HG02884 (cell line): Measurements from ENCODE around the gene LRG1.

Source experiments
- ATAC-seq: cut with Tn5 transposase; IDR thresholded peaks from one replicate; pipeline ENCODE4 v1.9.1; 2021; ENCODE audit warnings: mild to moderate bottlenecking, moderate library complexity; ENCODE audit not compliant: unreplicated experiment

Gene LRG1

DNA sequence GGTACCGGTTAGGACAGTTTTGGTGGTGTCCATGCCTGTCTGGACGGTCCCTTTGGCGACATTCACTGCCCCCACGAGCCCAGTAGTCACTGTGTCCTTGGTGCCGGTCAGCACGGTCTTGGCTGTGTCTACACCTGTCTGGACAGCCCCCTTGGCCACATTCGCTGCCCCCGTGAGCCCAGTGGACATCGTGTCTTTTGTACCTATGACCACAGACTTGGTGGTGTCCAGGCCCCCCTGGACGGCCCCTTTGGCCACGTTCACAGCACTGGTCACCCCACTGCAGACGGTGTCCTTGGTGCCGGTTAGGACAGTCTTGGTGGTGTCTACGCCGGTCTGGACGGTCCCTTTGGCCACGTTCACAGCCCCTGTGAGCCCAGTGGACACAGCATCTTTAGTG is 27.8 kb downstream of the LRG1 start:
- ATAC-seq, result no peak

DNA sequence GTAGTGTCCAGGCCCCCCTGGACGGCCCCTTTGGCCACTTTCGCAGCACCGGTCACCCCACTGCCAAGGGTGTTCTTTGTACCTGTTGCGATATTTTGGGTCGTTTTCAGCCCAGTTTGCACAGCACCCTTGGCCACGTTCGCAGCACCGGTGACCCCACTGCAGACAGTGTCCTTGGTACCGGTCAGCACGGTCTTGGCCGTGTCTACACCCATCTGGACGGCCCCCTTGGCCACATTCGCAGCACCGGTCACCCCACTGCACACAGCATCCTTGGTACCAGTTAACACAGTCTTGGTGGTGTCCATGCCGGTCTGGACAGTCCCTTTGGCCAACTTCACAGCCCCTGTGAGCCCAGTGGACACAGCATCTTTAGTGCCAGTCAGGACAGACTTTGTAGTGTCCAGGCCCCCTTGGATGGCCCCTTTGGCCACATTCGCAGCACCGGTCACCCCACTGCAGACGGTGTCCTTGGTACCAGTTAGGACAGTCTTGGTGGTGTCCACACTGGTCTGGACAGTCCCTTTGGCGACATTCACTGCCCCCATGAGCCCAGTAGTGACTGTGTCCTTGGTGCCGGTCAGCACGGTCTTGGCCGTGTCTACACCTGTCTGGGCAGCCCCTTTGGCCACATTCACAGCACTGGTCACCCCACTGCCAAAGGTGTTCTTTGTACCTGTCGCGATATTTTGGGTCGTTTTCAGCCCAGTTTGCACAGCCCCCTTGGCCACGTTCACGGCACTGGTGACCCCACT is 28.4 kb downstream of the LRG1 start:
- no peak for ATAC-seq

DNA sequence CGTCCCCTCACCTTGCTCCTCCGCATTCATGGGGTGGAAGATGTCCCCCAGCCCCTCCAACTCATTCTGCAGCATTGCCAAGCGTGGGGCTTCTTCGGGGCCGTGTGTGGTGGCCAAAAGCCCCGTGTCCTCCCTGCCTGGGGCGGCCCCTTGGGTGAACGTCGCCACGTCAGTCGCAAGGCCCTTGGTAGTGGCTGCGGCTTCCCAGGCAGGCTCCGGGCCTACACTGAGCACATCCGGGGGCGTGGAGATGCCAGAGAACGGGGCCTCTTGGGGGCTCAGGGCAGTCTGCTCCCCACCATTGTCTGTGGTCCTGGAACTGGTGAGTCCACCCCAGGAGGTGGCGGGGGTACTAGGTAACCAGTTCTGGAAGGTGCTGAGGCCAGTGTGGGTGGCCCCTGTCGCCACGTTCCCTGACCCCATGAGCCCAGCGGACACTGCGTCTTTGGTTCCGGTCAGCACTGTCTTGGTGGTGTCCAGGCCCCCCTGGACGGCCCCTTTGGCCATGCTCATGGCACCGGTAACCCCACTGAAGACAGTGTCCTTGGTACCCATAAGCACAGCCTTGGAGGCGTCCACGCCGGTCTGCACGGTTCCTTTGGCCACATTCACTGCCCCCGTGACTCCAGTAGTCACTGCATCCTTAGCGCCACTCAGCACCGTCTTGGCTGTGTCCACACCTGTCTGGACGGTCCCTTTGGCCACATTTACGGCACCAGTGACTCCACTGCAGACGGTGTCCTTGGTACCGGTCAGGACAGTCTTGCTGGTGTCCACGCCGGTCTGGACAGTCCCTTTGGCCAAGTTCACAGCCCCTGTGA is 29.2 kb downstream of the LRG1 start:
- no peak for ATAC-seq

DNA sequence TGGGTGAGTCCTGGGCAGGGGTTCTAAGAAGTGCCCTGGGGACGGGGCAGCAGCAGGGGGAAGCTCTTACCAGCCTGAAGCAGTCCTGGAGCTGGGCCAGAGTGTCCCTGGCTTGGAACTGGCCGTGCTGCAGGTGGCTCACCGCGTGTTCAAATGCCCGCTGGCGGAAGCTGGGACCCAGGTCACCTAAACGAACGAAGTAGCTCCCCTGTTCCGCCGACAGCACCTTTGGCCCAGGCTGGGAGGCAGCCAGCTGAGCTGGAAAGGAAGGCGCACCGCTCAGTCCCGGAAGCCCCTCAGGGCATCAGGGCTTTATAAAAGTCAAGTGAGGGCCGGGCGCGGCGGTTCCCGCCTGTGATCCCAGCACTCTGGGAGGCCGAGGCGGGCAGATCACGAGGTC is 31.1 kb downstream of the LRG1 start:
- no peak for ATAC-seq

DNA sequence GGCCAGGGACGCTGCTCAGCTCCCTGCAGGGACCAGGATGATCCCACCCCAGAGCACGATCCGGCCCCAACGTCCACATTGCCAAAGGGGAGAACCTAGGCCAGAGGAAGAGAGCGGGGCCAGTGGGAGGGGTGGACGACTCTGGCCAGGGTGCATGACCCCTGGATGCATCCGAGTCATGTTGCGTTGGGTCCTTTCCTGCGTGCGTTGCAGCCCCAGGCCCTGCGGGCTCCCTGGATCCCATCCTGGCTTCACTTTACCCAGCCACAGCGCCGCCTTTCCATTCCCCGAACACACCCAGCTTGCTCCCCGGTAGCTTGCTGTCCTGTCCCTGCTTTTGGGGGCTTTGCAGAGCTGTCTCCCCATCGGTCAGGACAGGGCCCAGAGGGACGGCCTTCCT is 32.0 kb downstream of the LRG1 start:
- no peak for ATAC-seq

DNA sequence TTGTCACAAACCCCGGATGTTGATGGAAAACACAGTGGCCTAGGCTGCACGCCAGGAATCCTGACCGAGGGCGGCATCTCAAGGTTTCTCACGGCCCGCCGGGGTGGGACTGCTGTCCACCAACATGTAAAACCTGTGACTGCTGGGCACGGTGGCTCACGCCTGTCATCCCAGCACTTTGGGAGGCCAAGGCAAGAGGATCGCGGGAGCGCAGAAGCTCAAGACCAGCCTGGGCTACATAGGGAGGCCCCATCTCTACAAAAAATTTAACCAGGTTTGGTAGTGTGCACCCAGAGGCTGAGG is 32.7 kb downstream of the LRG1 start:
- ATAC-seq, result no peak

DNA sequence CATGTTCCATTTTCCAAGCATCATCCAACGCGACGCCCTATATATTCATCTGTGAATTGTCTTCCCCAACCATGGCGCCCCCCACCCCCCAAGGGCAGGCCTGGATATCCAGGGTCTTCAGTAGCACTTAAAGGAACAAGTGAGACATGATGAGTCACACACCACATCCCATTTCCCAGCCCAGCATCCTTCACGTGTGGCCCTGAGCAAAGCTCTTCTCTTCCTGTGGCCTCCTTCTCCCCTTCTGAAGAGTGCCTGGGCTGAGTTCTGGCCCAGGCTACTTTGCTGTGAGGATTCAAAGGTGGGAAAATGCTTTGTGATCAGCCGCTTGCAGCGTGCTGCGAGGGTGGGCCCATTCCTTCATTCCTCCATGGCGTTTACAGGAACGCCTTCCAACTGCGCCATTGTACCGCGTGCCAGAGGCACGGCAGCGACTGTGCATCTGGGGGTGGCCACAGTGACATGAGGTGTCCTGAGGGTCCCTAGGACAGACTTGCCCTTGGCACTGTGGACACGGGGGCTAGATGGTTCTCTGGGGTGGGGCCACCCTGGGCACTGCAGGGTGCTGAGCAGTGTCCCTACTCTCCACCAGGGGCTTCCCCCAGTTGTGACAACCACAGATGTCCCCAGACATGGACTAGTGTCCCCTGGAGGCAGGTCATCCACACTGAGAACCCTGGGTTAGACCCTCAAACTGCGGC is 33.2 kb downstream of the LRG1 start:
- no peak for ATAC-seq

DNA sequence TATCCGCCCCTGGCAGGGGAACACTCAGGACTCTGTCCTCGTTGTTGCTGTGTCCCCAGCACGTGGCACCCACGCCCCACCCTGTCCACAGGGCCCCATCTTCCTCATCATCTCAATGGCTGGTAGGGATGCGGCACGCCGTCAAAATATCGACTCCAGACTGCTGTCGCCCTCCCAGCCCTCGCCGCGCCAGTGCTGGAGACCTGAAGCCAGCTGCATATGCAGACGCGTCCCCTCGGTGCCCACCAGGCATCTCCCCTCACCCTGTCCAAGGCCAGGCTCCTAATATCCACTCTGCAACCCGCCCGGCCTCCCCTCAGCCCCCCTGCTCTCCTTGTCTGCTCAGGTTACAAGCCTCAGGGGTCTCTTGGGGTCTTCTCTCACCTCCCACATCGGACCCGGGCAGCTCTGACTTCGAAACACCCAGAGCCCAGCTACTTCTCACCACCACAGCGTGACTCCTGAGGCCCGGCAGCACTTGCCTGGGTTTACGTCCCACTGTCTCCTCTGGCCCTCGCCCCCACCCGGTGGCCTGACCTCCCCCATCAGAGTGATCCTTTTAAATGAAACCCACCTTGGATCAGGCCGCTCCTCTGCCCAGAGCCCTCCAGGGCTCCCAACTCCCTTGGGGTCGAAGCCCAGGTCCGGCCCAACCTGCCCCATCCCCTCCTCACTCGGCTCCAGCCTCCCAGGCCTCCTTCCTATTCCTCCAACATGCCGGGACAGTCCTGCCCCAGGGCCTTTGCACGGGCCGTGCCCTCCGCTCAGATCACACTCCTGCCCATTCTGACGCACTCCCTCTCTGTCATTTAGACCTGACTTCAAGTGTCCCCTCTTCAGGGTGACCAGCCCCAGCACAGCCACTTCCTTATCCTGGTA is 34.0 kb downstream of the LRG1 start:
- ATAC-seq, result no peak

DNA sequence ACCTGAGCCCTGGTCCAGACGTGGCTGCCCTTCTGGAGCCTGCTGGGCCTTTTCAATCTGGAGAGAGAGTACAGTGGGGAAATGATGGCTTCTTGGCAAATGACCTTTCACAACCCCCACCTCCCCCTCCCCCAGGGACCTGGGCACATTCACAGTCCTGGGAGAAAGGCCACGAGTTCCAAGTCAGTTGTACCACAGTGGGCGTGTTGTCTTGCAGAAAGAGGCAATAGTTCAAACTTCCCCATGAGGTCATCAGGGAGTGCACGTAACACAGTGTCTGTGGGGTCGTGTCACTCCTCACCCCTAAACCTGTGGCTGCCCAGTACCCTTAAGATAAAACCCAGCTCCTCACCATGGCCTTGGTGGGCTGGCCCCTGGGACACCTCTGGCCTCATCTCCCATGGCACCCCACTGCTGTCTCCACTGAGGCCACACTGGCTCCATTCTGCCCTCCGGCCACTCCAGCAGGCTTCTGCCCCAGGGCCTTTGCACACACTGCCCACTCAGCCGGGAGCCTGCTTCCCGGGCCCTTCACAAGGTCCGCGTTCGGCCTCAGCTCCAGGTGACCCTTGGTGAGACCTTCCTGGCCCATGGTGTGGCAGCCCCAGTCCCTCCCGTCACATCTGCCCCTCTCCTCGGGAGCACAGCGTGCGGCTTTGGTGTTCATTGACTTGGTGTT is 34.8 kb downstream of the LRG1 start:
- no peak for ATAC-seq

DNA sequence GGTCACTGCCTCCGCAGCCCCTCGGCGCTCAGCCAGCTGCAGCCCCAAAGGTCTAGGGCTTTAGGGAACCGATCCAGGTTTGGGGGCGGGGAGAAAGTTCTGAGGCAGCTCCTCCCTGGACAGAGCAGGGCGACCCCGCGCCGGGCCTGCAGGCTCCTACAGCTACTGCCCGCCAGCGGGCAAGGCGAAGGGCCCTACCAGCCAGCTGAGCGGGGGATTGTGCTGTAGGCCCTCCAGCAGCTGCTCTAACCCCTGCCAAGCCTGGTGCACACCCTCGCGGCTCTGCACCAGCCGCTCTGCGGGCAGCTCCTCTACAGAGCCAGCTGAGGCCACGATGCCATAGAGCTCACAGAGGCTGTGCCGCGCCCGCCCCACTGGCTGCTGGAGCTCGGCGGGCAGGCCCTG is 35.5 kb downstream of the LRG1 start:
- ATAC-seq, result no peak

DNA sequence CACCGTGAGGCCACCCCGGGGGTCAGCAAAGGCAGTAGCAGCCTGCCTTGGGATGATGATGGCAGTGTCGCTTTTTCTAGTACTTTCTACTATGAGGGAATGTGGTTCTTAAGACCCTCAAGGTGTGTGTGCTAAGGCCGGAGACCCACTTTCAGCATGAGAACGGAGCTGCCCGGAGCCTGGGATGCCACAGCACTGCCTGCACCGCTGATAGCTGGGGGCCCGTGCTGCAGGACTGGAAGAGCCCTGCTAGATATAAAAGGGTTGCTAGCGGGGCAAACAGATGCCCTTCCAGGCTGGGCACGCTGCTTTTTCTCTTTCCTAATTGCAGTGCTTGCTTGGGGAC is 36.0 kb downstream of the LRG1 start:
- no peak for ATAC-seq

DNA sequence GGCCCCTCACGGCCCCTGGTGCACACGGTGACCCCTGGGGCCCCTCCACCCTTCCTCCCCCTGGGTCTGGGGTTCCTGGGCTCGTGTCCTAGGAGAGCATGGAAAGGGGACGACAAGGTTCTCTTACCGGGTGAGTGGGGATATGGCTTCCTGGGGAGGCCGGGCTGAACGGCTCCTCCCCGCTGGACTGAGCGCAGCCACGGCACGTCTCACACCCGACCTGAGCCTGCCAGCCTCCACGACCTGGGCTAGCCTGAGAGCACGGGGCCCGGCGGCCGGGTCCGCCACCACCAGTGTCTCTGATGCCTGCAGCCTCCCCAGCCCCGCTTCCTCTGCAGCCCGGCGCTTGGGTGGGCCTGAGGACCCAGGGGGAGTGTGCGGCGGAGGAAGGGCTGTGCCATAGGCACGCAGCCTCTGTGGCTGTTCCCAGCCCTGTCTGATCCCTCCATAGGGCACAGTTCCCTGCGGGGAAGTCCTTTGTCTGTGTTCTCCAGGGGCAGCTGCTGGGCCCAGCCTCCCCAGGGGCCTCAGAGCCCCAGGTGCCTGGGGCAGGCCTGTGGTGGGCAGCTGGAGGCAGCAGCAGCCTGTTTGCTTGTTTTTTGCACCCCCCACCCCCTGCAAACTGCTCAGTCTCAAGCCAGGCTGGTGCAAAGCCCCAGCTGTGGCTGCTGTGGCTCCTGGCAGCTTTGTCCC is 36.6 kb downstream of the LRG1 start:
- no peak for ATAC-seq

DNA sequence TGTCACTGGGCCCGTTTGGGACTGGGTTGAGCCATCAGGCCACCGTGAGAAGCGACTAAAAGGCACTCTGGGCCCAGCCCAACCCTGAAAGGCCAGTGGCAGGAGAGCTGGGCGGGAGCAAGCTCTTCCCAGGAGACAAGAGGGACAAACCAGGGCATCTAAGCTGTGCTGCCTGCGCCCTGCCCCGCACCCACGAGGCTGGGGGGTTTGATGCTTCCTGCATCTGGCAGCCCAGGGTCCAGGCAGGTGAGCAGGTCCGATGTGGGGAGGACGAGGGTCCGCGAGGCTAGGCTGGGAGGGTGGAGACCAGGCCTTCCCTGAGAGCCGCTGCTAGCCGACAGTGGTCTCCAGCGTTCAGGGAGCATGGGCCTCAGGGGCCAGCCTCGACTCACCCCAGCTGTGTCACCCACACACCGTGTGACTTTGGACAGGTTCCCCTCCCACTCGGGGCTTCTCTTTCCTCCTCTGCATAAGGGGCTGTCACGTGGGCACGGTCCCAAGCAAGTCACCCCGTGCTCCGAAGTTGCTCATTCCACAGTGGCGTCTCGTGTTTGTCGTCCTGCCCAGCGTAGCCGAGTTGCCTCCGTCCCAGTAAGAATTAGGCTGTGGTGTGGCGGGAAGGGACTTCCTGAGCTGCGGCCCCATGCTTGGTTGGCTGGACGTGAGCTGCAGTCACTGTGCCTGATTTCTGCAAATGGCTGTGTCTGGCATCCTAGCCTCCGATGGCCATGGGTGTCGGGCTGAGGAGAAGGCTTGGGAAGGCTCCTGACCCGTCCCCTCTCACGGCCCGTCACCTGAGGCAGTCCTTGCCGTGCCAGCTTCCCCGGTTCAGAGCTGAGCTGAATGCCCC is 37.3 kb downstream of the LRG1 start:
- no peak for ATAC-seq

DNA sequence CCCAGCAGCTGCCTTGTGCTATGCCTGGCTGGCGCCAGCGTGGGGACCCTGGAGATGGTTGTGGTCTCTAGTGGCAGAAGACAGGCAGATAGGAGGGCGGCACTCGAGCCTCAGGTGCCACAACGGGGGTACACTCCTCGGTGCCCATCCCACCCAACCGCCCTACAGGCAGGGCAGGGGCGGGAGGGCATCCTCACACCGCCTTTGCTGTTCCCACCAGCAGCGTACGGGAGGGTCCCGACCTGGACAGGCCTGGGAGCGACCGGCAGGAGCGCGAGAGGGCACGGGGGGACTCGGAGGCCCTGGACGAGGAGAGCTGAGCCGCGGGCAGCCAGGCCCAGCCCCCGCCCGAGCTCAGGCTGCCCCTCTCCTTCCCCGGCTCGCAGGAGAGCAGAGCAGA is 38.1 kb downstream of the LRG1 start:
- ATAC-seq, result no peak

DNA sequence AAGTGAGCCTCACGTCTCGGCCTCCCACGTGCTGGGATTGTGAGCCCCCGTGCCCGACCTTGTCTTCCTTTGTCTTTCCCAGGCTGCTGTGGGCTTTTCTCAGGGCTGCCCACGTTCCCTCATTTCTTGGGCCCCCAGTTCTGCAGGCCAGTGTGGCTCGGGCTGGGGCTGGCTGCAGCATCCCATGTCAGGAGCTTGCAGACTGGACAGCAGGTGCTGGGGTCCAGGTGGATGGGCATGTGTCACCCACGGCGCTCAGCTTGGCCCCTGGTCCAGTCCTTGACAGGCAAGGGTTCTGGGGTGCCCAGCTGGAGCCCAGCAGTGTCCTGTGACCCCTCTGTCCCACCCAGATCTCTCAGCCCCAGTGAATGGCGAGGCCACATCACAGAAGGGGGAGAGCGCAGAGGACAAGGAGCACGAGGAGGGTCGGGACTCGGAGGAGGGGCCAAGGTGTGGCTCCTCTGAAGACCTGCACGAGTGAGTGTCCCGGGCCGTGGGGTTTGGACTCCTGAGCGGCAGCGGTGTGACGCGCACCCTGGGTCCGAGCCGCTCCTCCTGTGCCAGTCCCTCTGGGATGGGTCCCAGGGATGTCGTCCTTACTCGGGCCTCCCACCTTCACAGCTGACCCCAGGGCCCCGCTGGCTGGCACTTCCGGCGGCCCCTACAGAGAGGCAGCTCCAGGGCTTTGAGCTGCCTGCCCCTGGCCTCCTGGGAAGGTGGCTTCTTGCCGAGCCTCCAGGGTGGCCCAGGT is 38.8 kb downstream of the LRG1 start:
- ATAC-seq, result no peak

DNA sequence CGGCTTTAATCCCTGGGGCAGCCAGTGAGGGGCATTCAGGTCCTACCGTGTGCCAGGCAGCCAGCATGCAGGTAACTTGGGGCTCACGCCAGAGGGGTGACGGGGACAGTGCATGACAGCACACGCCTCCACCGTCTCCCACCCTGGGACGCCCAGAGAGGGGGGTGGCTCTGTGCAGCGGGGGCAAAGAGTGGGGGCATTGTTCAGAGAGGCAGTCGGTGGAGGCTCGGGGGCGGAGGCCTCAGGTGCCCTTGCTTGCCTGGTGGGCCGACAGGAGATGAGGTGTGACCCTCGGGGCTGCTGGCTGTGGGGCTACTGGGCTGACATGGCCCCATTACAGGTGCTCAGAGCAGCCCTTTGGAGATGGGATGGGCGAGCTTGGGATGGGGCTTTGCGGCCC is 40.0 kb downstream of the LRG1 start:
- no peak for ATAC-seq

DNA sequence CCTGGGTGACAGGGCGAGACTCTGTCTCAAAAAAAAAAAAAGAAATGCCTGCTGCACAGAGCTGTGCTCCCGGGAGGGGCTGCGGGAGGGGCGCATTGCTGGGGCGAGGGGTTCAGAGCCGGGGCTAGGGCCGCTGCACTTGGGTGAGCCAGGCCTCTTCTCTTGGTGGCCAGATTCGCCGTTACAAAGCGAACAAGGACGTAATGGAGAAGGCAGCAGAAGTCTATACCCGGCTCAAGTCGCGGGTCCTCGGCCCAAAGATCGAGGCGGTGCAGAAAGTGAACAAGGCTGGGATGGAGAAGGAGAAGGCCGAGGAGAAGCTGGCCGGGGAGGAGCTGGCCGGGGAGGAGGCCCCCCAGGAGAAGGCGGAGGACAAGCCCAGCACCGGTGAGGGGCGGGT is 40.5 kb downstream of the LRG1 start:
- ATAC-seq, result no peak

DNA sequence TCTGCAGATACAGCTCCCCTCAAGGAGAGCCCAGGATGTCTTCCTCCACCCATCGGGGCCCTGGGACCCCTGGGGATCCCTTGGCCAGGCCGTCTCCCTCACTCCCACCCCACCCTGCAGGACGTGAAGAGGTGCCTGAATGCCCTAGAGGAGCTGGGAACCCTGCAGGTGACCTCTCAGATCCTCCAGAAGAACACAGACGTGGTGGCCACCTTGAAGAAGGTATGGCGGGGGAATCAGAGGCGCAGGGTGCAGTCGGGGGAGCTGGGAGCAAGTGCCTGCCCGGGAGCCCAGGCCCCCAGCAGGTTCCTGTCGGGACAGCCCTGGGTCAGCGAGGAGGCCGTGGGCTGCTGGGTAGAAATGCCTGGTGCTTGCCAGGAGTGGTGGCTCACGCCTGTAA is 41.1 kb downstream of the LRG1 start:
- no peak for ATAC-seq
